NOMO-1 treated with DMSO at 0.1 percent for 48 hours (cell line): ENCODE data around the gene PRPS1L1.

Experiments used
- DNase-seq: peaks from one replicate; lab custom pipeline; 2025; ENCODE audit not compliant: unreplicated experiment; lab: John Stamatoyannopoulos, UW

Gene PRPS1L1

DNA sequence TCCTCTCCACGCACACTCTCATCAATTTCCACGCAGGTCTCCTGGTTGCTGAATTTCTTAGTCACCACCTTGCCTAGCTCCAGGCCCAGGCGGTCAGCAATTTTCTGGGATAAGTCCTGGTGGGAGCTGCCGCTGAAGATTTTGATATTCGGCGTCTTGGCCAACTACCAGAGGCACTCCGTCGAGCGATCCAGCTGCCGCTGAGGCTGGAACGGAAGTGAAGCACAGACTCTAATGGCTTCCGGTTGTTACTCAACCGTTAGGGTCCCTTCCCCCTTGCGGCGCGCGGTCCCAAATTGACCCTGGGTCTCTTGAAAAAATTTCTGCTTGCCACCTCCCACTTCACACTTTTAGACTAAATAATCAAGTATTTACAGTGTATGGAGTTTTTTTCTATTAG is at the start of gene PRPS1L1:
PRPS1L1 (minus strand) TSS at position 219 of the 400 bp plus-strand sequence.
- DNase-seq = no peak

DNA sequence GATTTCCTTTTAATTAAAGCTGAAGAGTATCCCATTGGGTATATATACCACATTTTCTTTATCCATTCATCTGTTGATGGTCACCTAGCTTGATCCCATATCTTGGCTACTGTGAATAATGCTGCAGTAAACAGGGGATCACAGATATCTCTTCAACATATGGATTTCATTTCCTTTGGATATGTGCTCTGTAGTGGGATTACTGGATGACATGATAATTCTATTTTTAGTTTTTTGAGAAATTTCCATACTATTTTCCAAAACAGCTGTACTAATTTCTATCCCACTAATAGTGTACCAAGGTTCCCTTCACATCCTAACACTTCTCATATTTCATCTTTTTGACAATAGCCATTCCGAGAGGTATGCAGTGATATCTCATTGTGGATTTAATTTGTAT is 48.8 kb upstream of the PRPS1L1 start:
- no peak for DNase-seq

DNA sequence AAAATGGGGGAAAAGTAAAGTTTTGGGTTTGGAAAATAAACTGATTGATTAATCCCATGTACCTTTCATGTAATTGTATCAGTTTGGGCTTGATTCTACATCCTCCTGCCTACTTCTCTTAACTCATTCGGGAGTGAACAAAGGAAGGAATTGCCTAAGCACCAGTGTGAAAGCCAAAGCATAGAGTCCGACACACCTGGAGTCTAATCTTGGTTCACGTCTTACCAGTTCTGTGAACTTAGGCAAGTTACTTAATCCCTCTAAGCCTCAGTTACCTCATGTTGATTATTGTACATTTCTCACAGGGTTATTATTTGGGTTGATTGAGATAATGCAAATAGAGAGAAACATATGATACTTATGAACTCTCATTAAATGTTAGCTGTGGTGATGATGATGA is 41.1 kb upstream of the PRPS1L1 start:
- no peak for DNase-seq

DNA sequence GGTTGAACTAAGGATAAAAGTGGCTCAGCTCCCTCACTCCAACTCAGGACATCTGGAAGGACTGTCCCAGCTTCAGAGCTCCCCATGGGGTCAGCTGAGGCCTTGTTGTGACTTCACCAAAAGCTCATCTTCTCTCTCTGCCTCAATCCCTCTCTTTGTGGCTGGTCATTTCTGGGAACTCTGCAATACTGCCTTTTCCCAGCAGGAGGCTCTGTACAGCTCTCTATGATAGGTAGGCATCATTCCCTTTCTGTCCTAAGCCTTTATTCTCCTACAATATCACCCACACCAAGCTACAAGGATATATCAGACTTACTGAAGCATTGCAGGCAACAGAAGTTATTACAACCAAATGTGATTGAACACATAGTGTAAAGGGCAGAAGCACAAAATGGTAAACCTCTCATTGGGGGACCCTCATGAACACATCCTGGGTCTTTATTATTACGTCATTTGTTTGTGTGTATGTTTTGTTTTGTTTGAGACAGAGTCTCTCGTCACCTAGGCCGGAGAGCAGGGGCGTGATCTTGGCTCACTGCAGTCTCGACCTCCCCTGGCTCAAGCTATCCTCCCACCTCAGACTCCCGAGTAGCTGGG is 36.7 kb upstream of the PRPS1L1 start:
- peak; percentile 15 for DNase-seq

DNA sequence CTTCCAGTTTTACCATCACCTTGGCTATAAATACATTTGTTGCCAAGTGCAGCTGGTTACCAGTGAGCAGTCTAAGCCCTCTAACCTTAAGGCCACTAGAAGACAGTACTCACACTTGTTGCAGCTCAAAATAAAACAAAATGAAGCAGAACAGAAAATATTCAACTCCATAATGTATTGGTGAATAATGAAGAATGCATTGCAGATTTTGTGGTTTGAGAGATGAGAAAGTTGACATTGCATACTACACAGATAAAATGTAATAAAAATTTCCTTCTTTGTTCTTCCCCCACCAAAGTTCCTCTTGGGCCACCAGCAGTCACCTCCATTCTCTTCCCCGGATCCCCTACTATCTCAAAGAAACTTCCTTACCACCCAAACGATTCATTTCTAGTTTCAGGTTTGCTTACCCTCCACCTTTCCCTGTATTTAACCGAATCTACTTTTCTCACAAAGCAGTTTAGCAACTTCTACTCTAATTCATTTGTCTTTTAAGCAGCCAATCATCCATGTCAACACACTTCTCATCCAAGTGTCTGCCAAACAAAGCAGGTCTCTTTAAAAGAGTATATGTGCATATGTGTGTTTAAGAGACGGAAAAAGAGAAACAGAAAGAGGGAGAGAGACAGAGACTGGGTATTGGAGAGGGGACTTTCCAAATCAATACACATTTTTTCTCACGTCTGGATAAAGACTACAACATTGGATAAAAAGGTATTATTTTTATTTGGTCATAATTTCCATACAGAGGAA is 35.7 kb upstream of the PRPS1L1 start:
- no peak for DNase-seq

DNA sequence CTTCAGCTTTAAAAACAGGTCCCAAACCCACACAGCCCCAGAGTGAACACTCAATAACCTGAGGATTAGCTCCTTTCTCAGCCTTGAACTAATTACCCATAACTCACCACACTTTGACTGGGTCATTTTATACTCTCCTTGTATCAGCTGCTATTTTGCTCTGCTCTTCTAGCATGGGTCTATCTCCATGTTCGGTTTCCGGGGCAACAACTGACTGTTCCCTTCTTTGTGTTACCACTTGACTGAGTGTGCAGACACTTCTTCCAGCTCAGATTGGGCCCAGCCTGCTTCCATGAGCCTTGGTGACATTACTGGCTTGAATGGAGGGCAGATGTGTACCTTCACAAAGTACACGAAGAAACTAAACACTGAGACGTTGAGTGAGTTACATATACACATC is 31.5 kb upstream of the PRPS1L1 start:
- no peak for DNase-seq

DNA sequence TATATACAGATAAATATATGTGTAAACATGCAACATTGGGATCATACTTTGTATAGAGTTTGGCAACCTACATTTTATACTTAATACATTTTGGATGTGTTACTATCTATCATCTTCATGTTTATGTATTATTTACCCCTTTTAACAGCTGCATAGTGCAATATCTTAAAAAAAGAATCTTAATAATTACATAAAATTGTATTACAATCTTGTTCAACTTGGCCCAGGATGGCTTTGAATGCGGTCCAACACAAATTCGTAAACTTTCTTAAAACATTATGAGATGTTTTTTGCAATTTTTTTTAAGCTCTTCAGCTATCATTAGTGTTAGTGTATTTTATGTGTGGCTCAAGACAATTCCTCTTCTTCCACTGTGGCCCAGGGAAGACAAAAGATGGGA is 26.3 kb upstream of the PRPS1L1 start:
- no peak for DNase-seq

DNA sequence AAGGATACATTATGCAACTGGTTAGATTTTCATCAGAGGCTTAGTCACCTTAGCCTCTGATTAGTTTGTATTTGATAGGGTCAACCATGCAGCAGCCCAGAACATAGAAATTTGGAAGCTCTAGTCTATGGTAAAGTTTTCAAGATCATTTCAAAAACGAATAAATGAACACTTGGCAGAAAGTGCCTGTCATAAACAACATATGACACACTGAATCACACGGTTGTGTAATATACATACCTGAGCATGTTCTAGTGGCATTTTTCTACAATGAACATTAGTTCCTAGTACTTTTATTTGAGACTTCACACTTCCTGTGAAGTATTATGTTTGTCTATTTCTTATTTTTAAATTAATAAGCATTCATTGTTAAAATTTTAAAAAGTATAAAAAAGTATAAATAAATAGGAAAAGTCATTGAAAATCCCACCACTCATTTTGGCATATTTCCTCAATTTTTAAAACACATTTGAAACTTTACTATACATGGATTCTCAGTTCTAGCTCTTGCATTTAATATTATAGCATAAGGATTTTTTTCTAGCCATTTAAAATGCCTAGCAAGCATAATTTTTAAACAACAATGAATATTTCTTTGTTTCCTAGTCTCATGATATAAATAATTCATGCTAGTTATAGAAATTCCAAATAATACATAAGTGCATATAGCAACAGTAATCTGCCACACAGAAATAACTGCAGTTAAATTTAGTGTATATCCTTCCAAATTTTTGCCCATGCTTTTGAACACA is 25.7 kb upstream of the PRPS1L1 start:
- no peak for DNase-seq

DNA sequence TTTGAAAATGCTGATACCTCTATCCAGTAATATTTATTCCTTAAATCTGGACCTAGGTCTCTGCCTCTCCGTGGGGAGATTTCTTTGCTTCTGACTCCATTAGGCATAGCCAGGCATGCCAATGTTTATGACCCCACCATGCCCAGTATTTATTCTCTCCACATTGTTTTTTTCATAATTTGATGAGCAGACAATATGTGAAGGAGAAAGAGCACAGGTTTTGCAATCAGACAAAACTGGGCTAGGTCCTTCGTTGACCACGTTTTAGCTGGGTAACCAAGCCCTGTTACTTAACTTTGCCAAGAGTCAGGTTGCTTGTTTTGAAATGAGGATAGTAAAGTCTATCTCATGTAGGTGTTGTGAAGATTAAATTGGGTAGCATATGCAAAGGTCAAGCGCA is 21.6 kb upstream of the PRPS1L1 start:
- DNase-seq = no peak

DNA sequence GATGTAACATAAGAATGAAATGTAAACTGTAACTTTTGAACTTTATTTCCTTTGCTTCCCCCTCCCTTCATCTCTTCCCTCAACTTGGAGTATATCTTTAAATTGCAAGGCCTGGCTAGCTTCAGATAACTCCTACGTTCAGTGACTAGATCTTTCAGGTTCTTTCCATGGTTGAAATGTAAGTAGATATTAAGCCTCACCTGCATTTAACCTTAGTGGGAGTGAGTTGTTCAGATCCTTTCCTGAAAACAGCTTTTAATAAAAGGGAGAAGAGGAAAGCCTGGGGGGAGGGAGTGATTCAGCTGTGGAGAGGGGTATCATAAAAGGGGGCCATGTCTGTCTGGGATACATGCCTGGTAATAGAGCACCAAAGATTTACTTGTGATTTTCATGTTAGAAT is 19.0 kb upstream of the PRPS1L1 start:
- DNase-seq = no peak

DNA sequence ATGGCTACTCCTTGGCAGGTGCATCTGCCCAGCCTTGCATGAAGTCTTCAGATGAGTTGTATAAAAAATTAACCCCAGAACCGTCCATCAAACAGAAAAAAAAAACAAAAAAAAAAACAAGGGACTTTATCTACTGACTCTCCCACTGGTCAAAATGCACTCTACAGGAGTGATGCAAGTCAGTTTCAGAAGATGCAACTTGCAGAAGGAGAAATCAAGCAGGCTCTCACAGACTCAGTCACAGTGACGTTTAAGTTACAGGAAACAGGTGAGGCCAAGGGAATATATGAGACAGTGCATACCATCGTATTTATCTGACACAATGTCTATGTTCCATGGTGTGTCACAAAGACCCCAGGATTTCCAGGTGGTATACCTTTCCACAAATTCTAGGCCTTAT is 17.5 kb upstream of the PRPS1L1 start:
- DNase-seq = no peak

DNA sequence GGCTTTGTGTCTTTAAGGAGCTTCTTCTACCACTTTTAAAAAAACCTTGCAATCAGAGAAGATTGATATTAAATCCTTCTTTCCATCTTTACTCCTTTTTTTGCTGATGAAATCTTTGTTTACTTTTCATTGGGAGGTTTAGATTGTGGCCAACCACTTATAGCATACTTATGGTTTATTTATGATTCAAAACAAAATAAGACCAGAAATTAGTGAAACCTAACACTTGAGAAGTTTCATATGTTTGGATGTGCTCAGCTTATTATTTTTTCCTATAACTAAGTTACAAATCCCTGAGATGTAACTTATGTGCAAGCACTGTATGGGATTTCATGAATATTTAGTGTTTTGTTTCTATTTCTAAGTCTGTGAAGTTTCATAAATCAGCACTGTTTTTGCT is 13.5 kb upstream of the PRPS1L1 start:
- DNase-seq = no peak

DNA sequence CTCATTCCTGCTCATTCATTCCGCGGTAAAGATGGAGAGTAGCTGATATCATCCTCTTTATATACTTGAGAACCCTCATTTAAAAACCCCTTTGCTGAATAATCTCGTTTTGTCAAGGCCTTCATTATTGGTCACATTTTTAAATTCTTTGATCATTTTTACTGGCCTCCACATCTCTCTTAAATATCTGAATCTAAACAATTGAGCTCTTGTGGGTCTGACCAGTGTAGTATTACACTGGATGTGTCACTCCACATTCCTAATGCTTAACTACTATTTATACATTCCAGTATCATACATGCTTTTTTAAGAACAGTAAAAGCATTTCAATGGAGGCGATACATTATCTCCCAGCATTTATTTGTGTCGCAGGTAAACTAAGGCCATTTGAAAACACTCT is 12.6 kb upstream of the PRPS1L1 start:
- no peak for DNase-seq

DNA sequence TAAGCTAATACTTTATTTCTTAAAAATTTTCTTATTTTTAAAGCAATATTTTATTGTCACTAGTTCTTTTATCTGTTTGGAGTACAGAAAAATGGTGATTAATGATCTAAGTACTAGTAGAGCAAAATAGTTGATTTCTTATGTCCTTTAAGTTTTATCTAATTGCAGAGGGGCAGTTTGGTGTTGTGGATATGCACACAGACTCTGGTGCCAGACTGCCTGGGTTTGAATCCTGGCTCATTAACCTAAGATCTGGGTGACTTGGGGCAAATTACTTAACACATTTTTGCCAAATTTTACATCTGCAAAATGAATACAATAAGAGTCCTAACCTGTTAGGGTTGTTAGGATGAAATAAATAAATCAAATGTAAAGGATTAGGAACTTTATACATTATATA is 10.7 kb upstream of the PRPS1L1 start:
- DNase-seq = no peak

DNA sequence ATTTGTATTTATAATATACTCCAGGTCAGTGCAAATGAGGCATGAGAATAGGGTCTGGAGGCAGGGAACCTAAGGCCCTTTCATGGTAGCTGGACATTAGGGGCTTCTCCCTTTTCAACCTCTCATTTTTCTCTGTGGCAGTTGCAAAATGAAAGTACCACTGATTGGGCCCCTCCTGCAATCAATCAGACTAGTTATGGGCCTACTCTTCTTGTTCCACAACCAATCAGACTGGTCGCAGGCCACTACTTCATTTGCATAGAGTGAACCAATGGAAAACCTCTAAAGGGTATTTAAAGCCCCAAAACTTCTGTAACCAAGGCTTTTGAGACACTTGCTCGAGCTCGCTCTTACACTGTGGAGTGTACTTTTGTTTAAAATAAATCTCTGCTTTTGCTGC is 10.0 kb upstream of the PRPS1L1 start:
- no peak for DNase-seq

DNA sequence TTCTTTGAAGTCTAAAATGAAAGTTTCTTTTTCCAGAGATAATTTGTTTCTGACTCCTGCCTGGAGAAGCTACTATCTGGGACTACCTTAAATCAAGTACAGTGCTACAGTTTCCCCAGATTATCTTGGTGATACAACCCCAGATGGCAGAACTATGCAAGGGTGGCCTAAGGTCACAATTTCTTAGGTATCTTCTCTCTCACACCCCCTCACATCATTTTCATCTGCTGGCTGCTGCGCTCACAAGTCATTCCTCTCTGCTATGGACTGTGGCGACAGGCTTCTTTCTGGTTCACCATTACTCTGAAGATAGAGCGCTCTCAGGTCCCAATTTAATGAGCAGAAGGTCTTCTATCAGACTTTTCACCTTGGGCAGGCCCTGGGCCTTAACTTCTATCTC is 9.1 kb upstream of the PRPS1L1 start:
- DNase-seq = no peak

DNA sequence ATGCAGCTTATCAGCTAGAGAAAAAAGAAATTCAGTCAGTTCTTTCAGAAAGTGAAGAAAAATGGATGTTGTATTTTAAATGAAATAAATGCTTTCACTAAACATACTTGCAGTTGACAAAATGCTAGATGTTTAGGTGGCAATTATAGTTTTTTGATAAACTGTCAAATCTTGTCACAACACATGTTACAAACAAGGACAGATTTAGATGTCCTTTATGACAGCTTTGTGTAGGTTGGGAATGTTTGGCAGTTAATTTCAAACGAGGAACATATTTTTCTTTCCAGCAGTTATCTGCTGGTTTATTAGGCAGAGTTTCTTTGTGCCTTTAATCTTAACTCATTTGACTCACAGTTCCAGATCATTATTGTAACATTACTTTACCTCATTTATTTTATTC is 3.1 kb upstream of the PRPS1L1 start:
- DNase-seq = no peak

DNA sequence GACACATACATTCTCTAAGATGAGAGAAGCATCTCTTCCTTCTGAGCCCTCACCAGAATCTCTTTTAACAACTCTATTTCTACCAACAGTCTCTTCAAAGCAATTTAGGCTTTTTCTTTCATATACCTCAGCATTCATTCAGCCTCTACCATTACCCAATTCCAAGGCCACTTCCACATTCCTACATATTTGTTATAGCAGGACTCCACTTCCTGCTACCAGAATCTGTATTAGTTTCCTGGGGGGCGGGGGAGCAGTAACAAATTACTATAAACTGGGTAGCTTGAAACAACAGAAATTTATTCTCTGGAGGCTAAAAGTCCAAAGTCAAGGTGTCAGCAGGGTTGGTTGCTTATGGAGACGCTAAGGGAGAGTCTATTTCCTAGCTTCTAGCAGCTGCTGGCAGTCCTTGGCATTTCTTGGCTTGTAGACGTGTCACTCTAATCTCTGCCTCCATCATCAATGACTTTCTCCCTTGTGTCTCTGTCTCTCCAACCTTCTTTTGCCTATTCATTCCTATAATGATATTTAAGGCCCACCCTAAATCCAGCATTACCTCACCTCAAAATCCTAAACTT is 7.4 kb downstream of the PRPS1L1 start:
- DNase-seq = no peak

DNA sequence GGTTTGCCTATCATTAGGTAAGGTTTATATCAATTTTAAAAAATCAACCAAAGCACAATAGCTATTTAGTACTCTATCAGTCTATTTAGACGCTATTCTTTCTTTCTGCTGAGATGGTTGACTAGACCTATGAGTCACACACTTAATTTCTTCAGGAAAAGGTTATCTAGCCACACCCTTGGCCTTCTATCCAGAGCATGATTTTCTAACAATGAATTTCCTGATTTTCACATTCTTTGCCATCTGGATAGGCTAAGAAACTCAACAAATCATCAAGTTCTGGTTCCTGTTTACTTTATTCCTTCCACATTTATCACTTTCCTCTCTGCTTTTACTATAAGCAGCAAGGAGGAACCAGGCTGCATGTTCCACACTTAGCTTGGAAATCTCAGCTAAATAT is 8.1 kb downstream of the PRPS1L1 start:
- peak; percentile 42 for DNase-seq

DNA sequence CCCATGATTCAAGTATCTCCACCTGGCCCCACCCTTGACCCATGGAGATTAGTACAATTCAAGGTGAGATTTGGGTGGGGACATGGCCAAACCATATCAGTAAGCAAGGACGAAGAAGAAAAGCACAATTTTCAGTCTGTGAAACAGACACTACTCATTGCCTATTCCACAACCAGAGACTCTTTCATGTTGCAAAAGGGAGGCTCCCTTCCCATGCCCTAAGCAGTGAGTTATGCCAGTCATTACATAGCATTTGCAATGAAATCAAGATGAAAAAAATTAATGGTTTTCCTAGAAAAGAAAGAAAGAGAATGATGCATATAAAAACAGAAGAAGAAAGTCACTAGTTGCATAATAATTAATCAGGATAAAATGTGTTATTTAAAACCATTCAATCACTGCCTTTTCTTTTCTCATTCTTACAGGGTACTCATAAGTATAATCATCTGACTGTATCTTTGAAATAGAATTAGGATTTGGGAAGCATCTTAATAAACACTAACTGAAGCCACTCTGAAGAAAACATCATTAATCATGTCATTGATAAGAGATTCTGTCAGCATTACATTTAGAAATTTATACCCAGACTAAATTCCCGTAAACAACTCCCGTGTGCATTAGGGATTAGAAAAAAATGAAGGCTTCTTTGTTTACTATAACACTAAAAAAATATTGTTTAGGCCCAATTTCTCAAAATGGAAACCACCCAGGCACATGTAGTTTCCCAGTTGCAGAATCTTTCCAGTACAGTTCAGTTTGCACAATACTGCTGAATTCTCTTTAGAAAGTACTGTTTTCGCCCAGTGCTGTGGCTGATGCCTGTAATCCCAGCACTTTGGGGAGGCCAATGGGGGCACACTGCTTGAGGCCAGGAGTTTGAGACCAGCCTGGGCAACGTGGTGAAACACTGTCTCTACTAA is 9.1 kb downstream of the PRPS1L1 start:
- no peak for DNase-seq
